HG03460 (cell line): ENCODE results near the gene ST6GALNAC5.

ENCODE experiments used
- ATAC-seq: cut with Tn5 transposase; IDR thresholded peaks from one replicate; pipeline ENCODE4 v1.9.1; 2021; ENCODE audit not compliant: unreplicated experiment

ST6GALNAC5 gene

GRCh38 chr1:77096496-77097255, 229.4 kb downstream of the ST6GALNAC5 start:
- no peak for ATAC-seq

- no peak for ATAC-seq
Observed at GRCh38 chr1:77100875-77101274, 233.6 kb downstream of the ST6GALNAC5 start.

- no peak for ATAC-seq
Observed at GRCh38 chr1:77103486-77103885, 236.2 kb downstream of the ST6GALNAC5 start.

- ATAC-seq, result no peak
Observed at GRCh38 chr1:77104672-77105071, 237.4 kb downstream of the ST6GALNAC5 start.
